GDM1 (cell line): ENCODE data around the gene CANX.
A peak's percentile ranks its signal among the peaks of the same experiment; 100 is the strongest.
"Not testable (repeated sequence)": the region's sequence is repeated elsewhere in the genome, so short reads cannot be mapped to it uniquely, and the experiment has no call there.

ENCODE experiments used
- DNase-seq: peaks from one replicate; lab custom pipeline; 2025; lab: John Stamatoyannopoulos, UW

CANX gene, protein sequence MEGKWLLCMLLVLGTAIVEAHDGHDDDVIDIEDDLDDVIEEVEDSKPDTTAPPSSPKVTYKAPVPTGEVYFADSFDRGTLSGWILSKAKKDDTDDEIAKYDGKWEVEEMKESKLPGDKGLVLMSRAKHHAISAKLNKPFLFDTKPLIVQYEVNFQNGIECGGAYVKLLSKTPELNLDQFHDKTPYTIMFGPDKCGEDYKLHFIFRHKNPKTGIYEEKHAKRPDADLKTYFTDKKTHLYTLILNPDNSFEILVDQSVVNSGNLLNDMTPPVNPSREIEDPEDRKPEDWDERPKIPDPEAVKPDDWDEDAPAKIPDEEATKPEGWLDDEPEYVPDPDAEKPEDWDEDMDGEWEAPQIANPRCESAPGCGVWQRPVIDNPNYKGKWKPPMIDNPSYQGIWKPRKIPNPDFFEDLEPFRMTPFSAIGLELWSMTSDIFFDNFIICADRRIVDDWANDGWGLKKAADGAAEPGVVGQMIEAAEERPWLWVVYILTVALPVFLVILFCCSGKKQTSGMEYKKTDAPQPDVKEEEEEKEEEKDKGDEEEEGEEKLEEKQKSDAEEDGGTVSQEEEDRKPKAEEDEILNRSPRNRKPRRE

DNA sequence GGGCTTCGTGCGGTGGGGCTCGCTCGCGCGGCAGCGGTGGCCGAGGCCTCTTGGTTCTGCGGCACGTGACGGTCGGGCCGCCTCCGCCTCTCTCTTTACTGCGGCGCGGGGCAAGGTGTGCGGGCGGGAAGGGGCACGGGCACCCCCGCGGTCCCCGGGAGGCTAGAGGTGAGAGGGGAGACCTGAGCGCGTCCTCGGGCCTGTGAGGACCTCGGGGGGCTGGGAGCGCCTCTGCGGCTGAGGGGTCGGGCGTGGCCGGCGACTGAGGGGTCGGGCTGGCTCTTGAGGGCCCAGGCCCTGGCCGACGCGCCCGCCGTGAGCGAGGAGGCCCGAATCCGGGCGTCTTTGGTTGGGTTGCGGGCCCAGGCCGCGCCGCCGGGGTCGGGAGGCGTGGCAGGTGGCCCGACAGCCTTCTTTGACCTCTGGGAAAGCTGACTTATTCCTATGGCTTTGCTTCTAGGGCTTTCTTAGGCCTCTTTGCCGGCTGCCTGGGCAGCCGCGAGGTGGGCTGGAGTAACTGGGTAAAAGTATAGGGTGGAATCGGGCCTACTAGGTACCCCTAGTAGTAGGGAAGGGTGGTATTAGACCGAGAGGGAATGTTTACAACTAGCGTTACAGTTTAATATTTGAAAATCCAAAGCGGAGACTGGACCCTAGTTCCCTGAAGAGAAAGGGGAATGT, at the start of gene CANX:
Gene CANX (plus strand): TSS at position 33 of the 681 bp plus-strand sequence. CDS start 6,715 bp downstream, outside the sequence.
- no peak for DNase-seq

DNA sequence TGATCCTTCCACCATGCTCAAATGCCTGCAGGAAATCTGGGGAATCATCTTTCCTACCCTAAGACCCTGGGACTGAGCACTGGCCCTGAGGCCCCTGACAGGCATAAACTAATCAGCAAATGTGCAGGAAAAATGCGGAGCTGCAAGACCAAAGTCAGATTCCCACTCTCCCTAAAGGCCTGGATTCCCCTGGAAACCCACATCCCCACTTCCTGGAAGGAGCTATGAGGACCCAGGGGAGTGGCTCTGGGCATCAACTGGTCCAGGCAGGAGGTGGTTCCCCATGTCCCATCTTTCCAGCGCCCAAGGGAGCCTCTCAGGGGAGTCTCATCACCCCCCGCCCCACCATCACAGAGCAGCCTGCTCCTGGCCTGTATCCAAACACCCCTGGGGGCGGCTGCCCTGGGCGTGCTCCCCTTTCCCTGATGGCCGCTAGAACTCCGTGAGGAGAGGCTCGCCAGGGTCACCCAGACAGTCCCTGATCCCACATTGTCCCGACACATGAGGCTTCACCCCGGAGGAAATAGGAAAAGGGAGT, 49.5 kb upstream of the CANX start:
- not testable (repeated sequence) for DNase-seq

DNA sequence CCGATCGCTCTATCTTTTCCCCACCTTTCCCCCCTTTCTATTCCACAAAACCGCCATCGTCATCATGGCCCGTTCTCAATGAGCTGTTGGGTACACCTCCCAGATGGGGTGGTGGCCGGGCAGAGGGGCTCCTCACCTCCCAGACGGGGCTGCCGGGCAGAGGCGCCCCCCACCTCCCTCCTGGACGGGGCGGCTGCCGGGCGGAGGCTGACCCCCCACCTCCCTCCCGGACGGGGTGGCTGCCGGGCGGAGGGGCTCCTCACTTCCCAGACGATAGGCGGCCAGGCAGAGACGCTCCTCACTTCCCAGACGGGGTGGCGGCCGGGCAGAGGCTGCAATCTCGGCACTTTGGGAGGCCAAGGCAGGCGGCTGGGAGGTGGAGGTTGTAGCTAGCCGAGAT, 48.5 kb upstream of the CANX start:
- DNase-seq: not testable (repeated sequence)

DNA sequence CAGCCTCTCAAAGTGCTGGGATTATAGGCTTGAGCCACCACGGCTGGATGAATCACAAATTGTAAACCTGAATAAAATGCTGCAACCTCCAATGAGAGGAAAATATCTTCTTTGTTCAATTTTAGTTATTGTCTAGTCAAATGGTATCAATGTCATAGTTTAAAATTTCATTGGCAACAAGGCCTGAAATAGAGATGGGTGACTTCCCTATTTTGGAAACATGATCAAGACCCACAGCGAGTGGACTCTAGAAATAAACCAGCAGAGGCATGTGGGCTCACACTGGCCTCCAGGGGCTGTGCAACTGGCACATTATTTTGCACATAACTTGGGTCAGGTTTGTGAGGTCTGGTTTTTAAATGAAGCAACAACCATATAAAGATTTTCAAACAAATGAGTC, 45.6 kb upstream of the CANX start:
- not testable (repeated sequence) for DNase-seq

DNA sequence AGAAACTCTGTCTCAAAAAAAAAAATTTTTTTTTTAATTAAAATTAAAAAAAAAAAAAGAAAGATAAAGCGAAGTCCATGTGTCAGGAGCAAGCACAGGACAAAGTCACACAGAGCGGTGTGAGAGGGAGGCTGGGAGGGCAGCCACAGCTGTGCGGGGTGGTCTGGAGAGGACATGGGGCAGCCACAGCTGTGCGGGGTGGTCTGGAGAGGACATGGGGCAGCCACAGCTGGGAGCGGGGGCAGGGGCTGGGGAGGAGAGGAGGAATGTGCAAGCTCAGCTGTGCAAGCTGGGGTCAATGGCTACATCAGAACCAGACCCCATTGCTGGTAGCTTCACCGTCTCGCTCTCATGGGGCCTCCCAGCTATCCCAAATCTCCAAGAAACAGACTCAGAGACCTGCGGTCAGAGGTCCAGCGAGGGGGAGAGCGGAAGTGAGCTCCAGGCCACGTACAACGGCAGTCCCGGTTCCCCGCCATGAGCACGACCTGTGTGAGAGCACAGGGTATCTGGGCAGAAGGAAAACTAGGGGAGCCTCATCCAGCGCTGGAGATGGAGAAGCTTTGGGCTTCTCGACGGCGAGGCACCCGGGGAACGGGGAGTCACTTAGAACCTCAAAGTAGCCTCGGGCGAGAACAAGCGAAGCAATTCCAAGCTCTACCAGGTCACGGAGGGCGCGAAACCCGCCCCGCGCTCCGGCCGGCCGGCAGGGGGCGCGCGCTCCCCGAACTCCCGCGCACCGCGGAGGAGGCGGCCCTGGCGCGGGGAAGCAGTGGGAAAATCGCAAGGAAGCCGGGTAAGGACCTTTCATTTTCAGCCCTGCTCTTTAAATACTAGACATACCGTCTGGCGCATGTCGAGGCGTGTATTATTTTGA, 41.2 kb upstream of the CANX start:
- DNase-seq: not testable (repeated sequence)

DNA sequence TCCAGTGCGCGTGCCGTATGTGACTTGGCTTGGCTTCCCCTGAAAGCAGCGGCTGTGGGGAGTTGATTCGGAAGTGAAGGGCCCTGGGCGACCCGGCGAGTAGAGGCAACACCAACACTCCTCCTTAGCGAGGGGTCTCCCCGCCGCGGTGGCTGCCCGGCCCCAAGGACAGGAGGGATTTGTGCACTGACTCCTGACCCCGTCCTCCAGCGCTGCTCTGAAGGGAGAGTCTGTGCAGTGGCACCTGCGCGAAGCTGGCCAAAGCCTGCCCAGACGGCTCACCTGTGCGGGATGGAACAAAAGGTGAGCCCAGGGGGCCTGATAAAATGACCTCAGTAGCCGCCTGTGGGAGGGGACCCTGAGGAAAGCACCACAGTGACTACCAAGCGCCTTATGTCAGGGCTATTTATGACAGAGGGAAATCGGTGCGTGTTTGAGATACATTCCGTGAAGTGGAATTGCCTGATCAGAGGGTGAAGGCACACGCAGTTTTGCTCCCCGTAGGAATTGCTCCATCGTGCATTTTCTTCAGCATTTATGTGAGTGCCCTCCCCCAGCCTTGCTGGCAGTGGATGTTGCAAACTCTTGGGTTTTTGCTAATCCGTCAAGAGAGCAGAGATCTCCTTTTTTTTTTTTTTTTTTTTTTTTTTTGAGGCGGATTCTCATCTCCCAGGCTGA, 40.4 kb upstream of the CANX start:
- not testable (repeated sequence) for DNase-seq

DNA sequence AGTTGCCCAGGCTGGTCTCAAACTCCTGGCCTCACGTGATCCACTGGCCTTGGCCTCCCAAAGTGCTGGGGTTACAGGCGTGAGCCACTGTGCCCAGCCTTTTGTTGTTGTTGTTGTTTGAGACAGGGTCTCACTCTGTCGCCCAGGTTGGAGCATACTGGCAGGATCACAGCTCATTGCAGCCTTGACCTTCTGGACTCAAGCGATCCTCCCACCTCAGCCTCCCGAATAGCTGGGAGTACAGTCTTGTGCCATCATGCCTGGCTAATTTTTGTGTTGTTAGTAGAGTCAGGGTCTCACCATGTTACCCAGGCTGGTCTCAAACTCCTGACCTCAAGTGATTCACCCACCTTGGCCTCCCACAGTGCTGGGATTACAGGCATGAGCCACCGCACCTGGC, 37.1 kb upstream of the CANX start:
- not testable (repeated sequence) for DNase-seq

DNA sequence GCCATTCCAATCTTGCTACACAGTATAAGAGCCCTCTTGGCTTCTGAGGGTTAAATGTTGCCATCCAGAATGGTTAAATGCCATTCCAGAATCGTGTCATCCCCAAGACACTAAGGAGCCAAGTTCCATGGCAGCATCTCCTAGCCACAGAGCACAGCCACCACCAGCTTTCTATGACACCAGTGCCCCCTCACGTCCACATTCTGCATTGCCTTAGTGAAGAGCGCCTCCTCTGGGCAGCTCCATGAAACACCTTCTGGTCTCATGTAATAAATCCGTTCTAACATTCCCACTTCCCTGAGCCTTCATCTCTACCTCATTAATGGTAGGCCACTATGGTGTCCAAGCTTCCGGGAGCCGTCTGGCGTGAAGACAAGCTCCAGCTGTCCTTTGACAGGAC, 30.4 kb upstream of the CANX start:
- DNase-seq: peak; percentile 33

DNA sequence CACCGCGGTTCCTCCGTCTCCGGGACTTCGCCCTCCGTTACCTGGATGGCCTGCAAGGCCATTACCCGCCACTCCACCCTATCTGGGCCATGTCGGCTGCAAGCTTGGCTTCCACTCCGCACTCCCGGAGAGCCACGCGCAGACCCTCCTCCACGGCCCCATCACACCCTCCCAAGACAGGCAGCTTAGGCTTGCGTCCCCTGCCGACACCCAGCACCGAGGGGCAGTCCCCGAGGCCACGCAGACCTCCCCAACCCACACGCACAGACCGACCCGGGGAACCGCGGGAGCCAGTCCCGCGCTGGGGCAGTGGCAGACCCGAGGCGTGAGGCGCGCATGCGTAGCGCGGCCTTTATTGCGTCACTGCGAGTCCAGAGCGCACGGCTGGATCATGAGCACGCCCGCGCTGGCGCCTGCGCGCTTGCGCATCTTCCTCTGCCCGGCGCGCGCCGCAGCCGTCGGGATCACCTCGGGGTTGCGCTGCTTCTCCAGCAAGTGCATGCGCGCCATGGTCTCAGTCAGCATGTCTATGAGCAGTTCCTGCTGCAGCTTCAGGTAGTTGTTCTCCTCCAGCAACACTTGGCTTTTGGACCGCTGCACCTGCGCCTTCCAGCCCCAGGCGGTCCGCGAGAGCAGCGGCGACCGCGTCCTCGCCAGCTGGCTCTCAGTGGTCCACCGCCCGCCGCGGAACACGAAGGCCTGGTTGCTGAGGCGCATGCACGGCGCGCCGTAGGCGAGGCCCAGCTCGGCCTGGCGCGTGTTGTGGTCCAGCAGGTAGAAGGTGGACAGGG, 20.3 kb upstream of the CANX start:
- DNase-seq: peak; percentile 93

DNA sequence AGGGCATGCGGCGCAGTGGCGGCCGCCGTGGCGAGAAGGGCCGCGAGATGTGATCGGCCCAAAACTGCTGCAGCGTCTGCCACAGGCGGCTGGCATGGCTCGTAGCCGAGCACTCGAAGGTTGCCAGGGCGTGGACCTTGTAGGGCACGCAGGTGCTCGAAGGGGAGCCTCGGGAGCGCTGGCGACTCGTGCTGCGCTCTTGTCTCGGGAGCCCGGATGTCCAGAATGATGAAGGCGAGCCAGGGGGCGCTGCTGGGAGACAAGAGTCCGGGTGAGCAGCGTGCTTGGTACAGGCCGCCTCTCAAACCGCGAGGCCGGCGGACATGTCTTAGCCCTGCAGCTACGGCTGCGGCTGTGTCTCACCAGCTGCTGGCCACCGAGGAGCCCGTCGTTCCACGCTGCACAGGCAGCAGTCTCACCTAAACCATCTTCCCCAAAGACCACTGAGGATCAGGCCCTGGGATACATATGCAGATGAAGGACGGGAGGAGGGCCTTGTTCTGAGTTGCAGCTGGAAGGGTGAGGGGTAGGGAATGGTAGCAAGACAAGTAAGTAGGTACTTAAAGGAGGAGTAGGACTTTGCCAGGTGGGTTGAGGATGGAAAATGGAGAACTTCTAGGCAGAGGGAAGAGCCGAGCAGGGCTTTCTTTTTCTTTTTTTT, 19.6 kb upstream of the CANX start:
- DNase-seq: no peak

DNA sequence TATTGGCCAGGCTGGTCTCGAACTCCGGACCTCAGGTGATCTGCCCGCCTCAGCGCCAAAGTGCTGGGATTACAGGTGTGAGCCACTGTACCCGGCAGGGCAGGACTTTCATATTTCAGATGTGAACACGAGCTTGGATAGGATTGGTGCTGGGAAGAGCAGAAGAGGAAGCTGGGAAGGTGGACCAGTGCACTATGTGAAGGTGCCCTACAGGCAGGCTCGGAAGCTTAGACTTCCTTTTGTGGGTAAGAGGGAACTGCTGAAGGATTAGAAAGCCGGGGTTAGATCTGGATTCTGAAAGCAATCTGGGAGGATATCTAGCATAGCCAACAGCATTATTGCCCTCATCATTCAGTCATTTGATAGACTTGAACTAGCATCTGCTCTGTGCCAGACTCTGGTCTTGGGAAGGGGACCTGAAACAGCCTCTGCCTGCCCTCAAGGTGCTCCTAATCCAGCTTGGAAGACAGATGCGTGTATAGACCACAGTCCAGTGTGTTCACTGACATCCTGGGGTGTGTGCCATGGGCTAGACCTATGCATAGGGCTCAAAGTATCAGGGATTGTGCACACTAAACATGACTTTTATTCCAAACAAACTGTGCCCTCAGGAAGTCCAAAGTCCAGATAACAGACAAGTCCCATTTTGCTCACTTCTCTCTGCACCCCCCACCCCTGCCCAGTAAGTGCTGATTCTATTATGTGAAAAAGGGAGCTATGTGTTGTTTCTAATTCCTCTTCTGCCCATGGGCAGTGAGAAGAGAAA, 18.6 kb upstream of the CANX start:
- no peak for DNase-seq

DNA sequence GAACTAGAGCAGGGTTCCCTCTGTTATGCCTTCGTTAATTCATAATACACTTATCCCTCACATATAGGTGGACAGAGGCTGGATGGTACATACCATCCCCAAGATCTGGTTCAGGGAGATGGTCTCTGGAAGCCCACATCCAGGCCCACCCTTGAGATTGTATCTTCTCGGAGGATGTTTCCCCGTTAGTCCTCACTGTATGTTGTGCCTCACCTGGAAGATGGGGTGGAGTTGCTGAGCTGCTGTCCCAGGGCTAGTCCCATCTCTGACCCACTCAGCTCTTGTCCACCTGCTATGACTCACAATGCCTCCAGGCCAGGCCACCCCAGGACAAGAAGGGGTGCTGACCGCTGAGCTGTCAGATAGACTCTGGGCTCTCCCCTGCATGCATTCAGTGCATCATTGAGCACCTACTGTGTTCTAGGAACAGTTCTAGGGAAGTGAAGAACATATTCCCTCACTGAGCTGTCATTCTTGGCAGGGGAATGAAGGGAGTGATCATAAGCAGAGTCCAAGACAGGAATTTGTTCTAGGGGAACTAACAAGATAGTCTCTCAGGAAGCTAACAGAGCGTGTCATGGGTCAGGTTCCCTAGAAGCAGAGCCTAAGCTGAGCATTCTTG, 17.9 kb upstream of the CANX start, which contains the start of gene CBY3:
Gene CBY3 (minus strand): TSS at position 255 of the 622 bp plus-strand sequence. CDS start 116 bp downstream, at position 139.
- no peak for DNase-seq

DNA sequence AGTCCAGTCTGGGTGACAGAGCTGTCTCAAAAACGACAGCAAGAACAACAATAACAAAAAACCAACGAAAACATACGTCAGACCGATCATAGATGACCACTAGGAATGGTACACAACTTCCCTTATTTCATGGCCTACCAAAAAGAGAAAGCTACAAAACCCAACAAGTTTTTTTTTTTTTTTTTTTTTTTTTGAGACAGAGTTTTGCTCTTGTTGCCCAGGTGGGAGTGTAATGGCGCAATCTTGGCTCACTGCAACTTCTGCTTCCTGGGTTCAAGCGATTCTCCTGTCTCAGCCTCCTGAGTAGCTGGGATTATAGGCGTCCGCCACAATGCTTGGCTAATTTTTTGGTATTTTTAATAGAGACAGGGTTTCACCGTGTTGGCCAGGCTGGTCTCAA, 9.6 kb upstream of the CANX start:
- not testable (repeated sequence) for DNase-seq

DNA sequence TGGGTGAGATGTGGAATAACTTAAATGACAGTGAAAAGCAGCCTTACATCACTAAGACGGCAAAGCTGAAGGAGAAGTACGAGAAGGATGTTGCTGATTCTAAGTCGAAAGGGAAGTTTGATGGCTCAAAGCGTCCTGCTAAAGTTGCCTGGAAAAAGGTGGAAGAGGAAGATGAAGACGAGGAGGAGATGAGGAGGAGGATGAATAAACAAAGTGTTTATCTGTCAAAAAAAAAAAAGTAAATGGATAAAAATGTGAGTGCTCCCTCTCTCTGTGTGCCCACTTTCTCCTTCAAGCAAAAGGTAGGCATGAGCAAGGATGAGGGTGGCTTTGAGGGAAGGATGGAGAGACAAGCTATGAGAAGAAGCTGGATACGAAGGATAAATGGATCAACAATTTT, 4.2 kb upstream of the CANX start:
- no peak for DNase-seq

DNA sequence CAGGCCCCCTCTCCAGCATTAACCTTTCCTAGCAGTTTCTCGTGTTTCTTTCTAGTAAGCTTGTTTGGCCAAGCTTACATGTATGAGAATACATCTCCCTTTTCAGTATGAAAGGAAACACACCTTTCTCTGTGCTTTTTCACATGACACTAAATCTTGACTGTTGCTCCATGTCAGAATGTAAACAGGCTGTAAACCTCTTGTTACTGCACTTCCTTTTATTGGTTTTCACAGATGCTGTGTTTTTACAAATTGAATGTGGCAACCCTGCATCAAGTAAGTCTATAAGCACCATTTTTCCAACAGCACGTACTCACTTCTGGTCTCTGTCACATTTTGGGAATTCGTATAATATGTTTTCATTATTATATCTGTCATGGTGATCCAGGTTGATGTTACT, 2.2 kb upstream of the CANX start:
- no peak for DNase-seq

DNA sequence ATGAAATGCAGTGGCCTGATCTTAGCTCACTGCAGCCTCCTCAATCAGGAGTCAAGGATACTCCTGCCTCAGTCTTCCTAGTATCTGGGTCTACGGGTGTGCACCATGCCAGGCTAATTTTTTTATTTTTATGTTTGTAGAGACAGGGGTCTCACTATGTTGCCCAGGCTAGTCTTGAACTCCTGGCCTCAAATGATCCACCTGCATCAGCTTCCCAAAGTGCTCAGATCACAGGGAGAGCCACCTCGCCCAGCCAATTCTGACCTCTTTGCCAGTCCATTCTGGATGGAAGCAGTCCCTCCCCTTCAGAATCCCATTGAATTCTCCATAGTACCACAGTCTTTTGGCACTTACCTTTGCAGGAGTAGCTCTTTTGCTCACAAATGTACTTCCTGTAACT, 1.7 kb upstream of the CANX start:
- DNase-seq: no peak

DNA sequence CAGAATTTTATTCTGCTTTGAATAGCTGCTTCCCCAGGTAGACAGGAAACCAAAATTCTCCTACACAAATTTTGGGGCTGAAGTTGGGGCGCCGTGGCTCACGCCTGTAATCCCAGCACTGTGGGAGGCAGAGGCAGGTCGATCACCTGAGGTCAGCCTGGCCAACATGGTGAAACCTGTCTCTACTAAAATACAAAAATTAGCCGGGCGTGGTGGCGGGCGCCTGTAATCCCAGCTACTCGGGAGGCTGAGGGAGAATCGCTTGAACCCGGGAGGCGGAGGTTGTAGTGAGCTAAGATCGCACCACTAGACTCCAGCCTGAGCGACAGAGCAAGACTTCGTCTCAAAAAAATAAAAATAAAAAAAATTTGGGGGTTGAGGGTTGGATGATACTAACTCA, 1.2 kb upstream of the CANX start:
- DNase-seq: not testable (repeated sequence)
